GM12873 (cell line): ENCODE measurements around the gene HIVEP3.

Experiments
- CTCF ChIP-seq: IDR thresholded peaks from 2 replicates; pipeline ENCODE4 v1.5.1; 2012; ENCODE audit warnings: low read depth, mild to moderate bottlenecking, moderate library complexity, low read length, control low read depth; ENCODE audit not compliant: insufficient read depth; ENCODE audit errors: missing control alignments

HIVEP3 gene

GRCh38 chr1:41795205-41795762 lies 123.4 kb downstream of the HIVEP3 start:
- TF ChIP-seq CTCF: no peak

- TF ChIP-seq CTCF: no peak
Observed at GRCh38 chr1:41794031-41794430, 124.7 kb downstream of the HIVEP3 start.

GRCh38 chr1:41792485-41792770 lies 126.3 kb downstream of the HIVEP3 start:
- no peak for TF ChIP-seq CTCF

- TF ChIP-seq CTCF: no peak
Observed at GRCh38 chr1:41791667-41792484, 126.8 kb downstream of the HIVEP3 start.

- no peak for TF ChIP-seq CTCF
Observed at GRCh38 chr1:41790351-41790750, 128.4 kb downstream of the HIVEP3 start.

GRCh38 chr1:41789661-41790330 lies 128.9 kb downstream of the HIVEP3 start:
- no peak for TF ChIP-seq CTCF

GRCh38 chr1:41788427-41788826 lies 130.3 kb downstream of the HIVEP3 start:
- TF ChIP-seq CTCF: no peak
